Small intestine (tissue), 7 donors: ENCODE measurements around the gene VN1R5. TPM values are rescaled to one million over a fixed set of nuclear protein-coding genes. Genes with fewer than 3 reads are reported as not detected.

Experiments
- DNase-seq, 2 donors: peaks; one replicate each; pipeline versions ENCODE4 v3.0.0 to v3.0.0-alpha.2; 2013
- FAIRE-seq: peaks from 2 replicates; lab custom pipeline; 2012; peaks lifted over from hg19 to GRCh38; lab: Jason Lieb, UNC
- H3K27ac ChIP-seq, 3 donors: one replicate each; pipeline ENCODE4 v1.5.1; 2013; ENCODE audit warnings: low read length in 2 of 3, mild to moderate bottlenecking in 2 of 3, control low read depth in 1 of 3, inconsistent platforms in 1 of 3, low read depth in 1 of 3, moderate library complexity in 1 of 3
- H3K27me3 ChIP-seq, 3 donors: one replicate each; pipeline ENCODE4 v1.6.1; 2013; ENCODE audit warnings: low read length in 3 of 3, inconsistent platforms in 1 of 3; ENCODE audit not compliant: control insufficient read depth in 3 of 3, insufficient read depth in 3 of 3
- H3K36me3 ChIP-seq, 3 donors: one replicate each; pipeline ENCODE4 v1.6.1; 2013; ENCODE audit warnings: low read length in 3 of 3, inconsistent platforms in 1 of 3, low read depth in 1 of 3, mild to moderate bottlenecking in 1 of 3, moderate library complexity in 1 of 3; ENCODE audit not compliant: control insufficient read depth in 3 of 3, insufficient read depth in 2 of 3
- H3K4me1 ChIP-seq, 3 donors: one replicate each; pipeline ENCODE4 v1.6.1; 2013; ENCODE audit warnings: low read length in 2 of 3, inconsistent platforms in 1 of 3, low read depth in 1 of 3, mild to moderate bottlenecking in 1 of 3, moderate library complexity in 1 of 3; ENCODE audit not compliant: control insufficient read depth in 3 of 3, insufficient read depth in 2 of 3
- H3K4me3 ChIP-seq, 3 donors: one replicate each; pipeline ENCODE4 v1.5.1; 2013; ENCODE audit warnings: low read length in 3 of 3, control low read depth in 1 of 3, inconsistent platforms in 1 of 3, low read depth in 1 of 3, mild to moderate bottlenecking in 1 of 3, moderate library complexity in 1 of 3
- H3K9me3 ChIP-seq, 2 donors: one replicate each; pipeline ENCODE4 v1.6.1; 2013; ENCODE audit warnings: low read depth in 1 of 2, low read length in 1 of 2; ENCODE audit not compliant: control insufficient read depth in 2 of 2, insufficient read depth in 1 of 2
- WGBS, 3 donors: extraction: QIAGEN DNeasy Blood & Tissue Kit; methylation state at CpG; one replicate each; pipeline ENCODE4 v1.1.7; 2013; 5-methylcytosine and 5-hydroxymethylcytosine counted together
- polyA plus RNA-seq, 4 donors: library from polyadenylated mRNA; stranded (reverse) in 3 of 4; unstranded in 1 of 4; fragments of 200-250 nt in 3 of 4; fragments of 120-200 nt in 1 of 4; gene quantifications; one replicate each; pipeline versions ENCODE4 v1.2.1 to v1.2.3, GENCODE V29; 2013
- donor health status: healthy with polysubstance abuse.
- donor health status: control.
- donor health status: control.
- donor health status: Bipolar disorder and iron deficiency.
- donor health status: healthy.

The VN1R5 gene
- polyA plus RNA-seq, 4 donors, result not detected

GRCh38 chr1:247299723-247300381, 44.0 kb downstream of the VN1R5 start:
- 87 to 94% (median 92%) methylated on average over 12 of the region's 12 CpGs for WGBS, 3 donors
- no peaks in the 10 kb centered on the region for H3K27me3 ChIP-seq
- DNase-seq (no peak), FAIRE-seq (no peak)
- H3K4me1 ChIP-seq, result no peaks in the 10 kb centered on the region
- no peak overlapping the region for H3K27ac ChIP-seq
- H3K4me3 ChIP-seq, result no peak overlapping the region
- peaks cover 0 to 38% (median 3%) of the 10 kb centered on the region in 3 donors for H3K36me3 ChIP-seq
- H3K9me3 ChIP-seq, result no peaks in the 10 kb centered on the region

GRCh38 chr1:247300491-247301175, 44.8 kb downstream of the VN1R5 start:
- Histone ChIP-seq H3K27me3 (no peaks in the 10 kb centered on the region), H3K36me3 (peaks cover 0 to 45% (median 3%) of the 10 kb centered on the region in 3 donors), H3K9me3 (no peaks in the 10 kb centered on the region), H3K4me1 (no peaks in the 10 kb centered on the region), H3K4me3 (no peak overlapping the region), H3K27ac (no peak overlapping the region)
- WGBS, 3 donors, result 97 to 98% (median 98%) methylated on average over 47 of the region's 47 CpGs
- DNase-seq, result no peak
- no peak for FAIRE-seq

DNA sequence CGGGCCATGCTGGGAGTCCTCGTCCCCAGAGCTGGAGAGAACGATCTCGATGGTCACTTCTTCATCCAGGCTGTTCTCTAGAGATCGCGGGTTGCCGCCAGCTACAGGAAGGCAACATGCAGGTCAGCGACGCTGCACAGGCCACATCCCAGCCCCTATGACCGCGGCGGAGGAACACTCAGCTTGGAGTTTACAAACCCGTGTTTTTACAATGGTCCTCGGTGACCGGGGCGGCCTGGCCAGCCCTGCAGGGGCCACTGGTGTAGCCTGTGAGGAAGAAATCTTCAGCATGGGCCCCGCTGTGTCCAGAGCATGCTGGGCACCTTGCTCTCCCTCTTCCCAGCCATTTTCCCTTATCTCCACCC, 45.3 kb downstream of the VN1R5 start:
- no peak for DNase-seq
- H3K27me3 ChIP-seq, result no peaks in the 10 kb centered on the region
- no peak overlapping the region for H3K27ac ChIP-seq
- H3K4me1 ChIP-seq, result no peaks in the 10 kb centered on the region
- 96 to 98% (median 98%) methylated on average over 17 of the region's 17 CpGs for WGBS, 3 donors
- no peaks in the 10 kb centered on the region for H3K9me3 ChIP-seq
- peaks cover 0 to 46% (median 3%) of the 10 kb centered on the region in 3 donors for H3K36me3 ChIP-seq
- no peak overlapping the region for H3K4me3 ChIP-seq
- no peak for FAIRE-seq

- 34 to 46% (median 40%) methylated on average over 5 of the region's 5 CpGs for WGBS, 3 donors
- Histone ChIP-seq H3K27me3 (no peaks in the 10 kb centered on the region), H3K9me3 (no peaks in the 10 kb centered on the region), H3K4me3 (no peak overlapping the region), H3K36me3 (peaks cover 0 to 58% (median 5%) of the 10 kb centered on the region in 3 donors), H3K27ac (no peak overlapping the region), H3K4me1 (no peaks in the 10 kb centered on the region)
- DNase-seq (peak in 1 of 2 donors; percentile 40), FAIRE-seq (no peak)
Observed at GRCh38 chr1:247303216-247303615, 47.3 kb downstream of the VN1R5 start.

DNA sequence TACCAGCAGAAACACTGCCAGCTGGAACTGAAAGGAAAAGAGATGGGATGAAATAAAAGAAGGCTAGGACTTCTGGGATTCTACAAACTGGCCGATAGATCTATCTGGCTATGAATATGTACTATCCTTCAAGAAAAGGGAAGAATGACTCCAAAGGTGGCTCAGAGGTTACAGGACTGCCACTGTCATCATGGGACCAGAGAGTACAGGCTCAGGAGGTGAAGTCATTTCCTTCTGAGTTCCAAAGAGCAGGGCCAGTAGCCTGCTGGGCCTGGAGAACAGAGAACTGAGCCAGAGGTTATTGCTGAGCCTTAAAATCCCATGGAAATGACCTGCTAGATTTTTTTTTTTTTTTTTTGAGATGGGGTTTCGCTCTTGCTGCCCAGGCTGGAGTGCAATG, 48.2 kb downstream of the VN1R5 start:
- Histone ChIP-seq H3K4me1 (no peaks in the 10 kb centered on the region), H3K27me3 (no peaks in the 10 kb centered on the region), H3K27ac (no peak overlapping the region), H3K36me3 (peaks cover 0 to 67% (median 5%) of the 10 kb centered on the region in 3 donors), H3K9me3 (no peaks in the 10 kb centered on the region), H3K4me3 (no peak overlapping the region)
- peak in 1 of 2 donors; percentile 2 for DNase-seq
- no peak for FAIRE-seq
- WGBS, 3 donors, result 88 to 100% (median 91%) methylated on average over 1 to 2 of the region's 2 CpGs

Other genes starting within 250 kb of the VN1R5 start
- 1 to 10 TPM in 3 of 4 donors, not detected in 1; 1.1 to 2.2 (median 1.3) TPM for gene ZNF695, start 248.0 kb upstream of the VN1R5 start, polyA plus RNA-seq
- gene ZNF670, start 177.3 kb upstream of the VN1R5 start, polyA plus RNA-seq, result 1 to 10 TPM in 3 of 4 donors, under 1 TPM in 1; 0.81 to 2.8 (median 2.3) TPM
- gene ZNF669, start 151.7 kb upstream of the VN1R5 start, polyA plus RNA-seq, result 1 to 10 TPM; 3.6 to 6.8 (median 5.2) TPM
- gene ZNF124, start 84.1 kb upstream of the VN1R5 start, polyA plus RNA-seq, result 10 to 100 TPM in 1 of 4 donors, 1 to 10 TPM in 3; 3.2 to 13.6 (median 4.6) TPM
- 10 to 100 TPM in 1 of 4 donors, 1 to 10 TPM in 3; 1.6 to 16.1 (median 5.2) TPM for gene ZNF496, start 75.8 kb downstream of the VN1R5 start, polyA plus RNA-seq
- gene NLRP3, start 160.1 kb downstream of the VN1R5 start, polyA plus RNA-seq, result under 1 TPM in 3 of 4 donors, not detected in 1; 0.81 to 0.94 (median 0.89) TPM
- under 1 TPM in 1 of 4 donors, not detected in 3; 0.01 TPM for gene OR2B11, start 202.0 kb downstream of the VN1R5 start, polyA plus RNA-seq